ENCODE measurements around the gene ZNF740.

ZNF740 gene

GRCh38 chr12:53222170-53222721, 41.7 kb downstream of the ZNF740 start:
- DNase-seq (ENCODE audit: low read depth, low spot score) = no peak
- H3K4me3 ChIP-seq (ENCODE audit: low read length) = peak overlapping the region; percentile 76

GRCh38 chr12:53222806-53223261, 42.3 kb downstream of the ZNF740 start:
- no peak overlapping the region for H3K4me3 ChIP-seq (ENCODE audit: low read length)
- no peak for DNase-seq (ENCODE audit: low read depth, low spot score)

- H3K4me3 ChIP-seq (ENCODE audit: low read length) = peak overlapping the region; percentile 20
- peak; percentile 51 for DNase-seq (ENCODE audit: low read depth, low spot score)
Measured at GRCh38 chr12:53223389-53224060, 43.0 kb downstream of the ZNF740 start.

GRCh38 chr12:53224061-53224896, 43.8 kb downstream of the ZNF740 start:
- H3K4me3 ChIP-seq (ENCODE audit: low read length) = peak overlapping the region; percentile 20; the same call in 1 of the 2 replicates
- DNase-seq (ENCODE audit: low read depth, low spot score) = no peak

- H3K4me3 ChIP-seq (ENCODE audit: low read length) = no peak overlapping the region
- DNase-seq (ENCODE audit: low read depth, low spot score) = no peak
Measured at GRCh38 chr12:53224897-53225634, 44.5 kb downstream of the ZNF740 start.

GRCh38 chr12:53225635-53226424, 45.3 kb downstream of the ZNF740 start:
- DNase-seq (ENCODE audit: low read depth, low spot score) = no peak
- no peak overlapping the region for H3K4me3 ChIP-seq (ENCODE audit: low read length)

GRCh38 chr12:53226815-53227214, 46.3 kb downstream of the ZNF740 start:
- H3K4me3 ChIP-seq (ENCODE audit: low read length) = no peak overlapping the region
- no peak for DNase-seq (ENCODE audit: low read depth, low spot score)

GRCh38 chr12:53227341-53227740, 46.8 kb downstream of the ZNF740 start:
- H3K4me3 ChIP-seq (ENCODE audit: low read length) = no peak overlapping the region

GRCh38 chr12:53227836-53228235, 47.3 kb downstream of the ZNF740 start:
- H3K4me3 ChIP-seq (ENCODE audit: low read length) = no peak overlapping the region
- DNase-seq (ENCODE audit: low read depth, low spot score) = no peak

More at GRCh38 chr12:53227341-53227740, 46.8 kb downstream of the ZNF740 start:
- no peak for DNase-seq (ENCODE audit: low read depth, low spot score)

- no peak overlapping the region for H3K4me3 ChIP-seq (ENCODE audit: low read length)
- no peak for DNase-seq (ENCODE audit: low read depth, low spot score)
Measured at GRCh38 chr12:53229454-53229853, 48.9 kb downstream of the ZNF740 start.

GRCh38 chr12:53230108-53230845, 49.8 kb downstream of the ZNF740 start:
- no peak overlapping the region for H3K4me3 ChIP-seq (ENCODE audit: low read length)
- no peak for DNase-seq (ENCODE audit: low read depth, low spot score)

- DNase-seq (ENCODE audit: low read depth, low spot score) = no peak
- H3K4me3 ChIP-seq (ENCODE audit: low read length) = peak overlapping the region; percentile 52
Measured at GRCh38 chr12:53231671-53231920, 51.1 kb downstream of the ZNF740 start.

- peak within 1 kb of the TSS; percentile 60 for H3K4me3 ChIP-seq (ENCODE audit: low read length)
- no peak for DNase-seq (ENCODE audit: low read depth, low spot score)
Measured at GRCh38 chr12:53231921-53232645, 51.6 kb downstream of the ZNF740 start, which contains the start of gene RARG. RARG (minus strand) TSS chr12:53232209; CDS start chr12:53227545, 4,664 bp downstream.

- DNase-seq (ENCODE audit: low read depth, low spot score) = no peak
- H3K4me3 ChIP-seq (ENCODE audit: low read length) = peak overlapping the region; percentile 60
Measured at GRCh38 chr12:53232646-53233461, 52.3 kb downstream of the ZNF740 start.

GRCh38 chr12:53233671-53234121, 53.2 kb downstream of the ZNF740 start:
- no peak for DNase-seq (ENCODE audit: low read depth, low spot score)
- H3K4me3 ChIP-seq (ENCODE audit: low read length) = no peak overlapping the region

- DNase-seq (ENCODE audit: low read depth, low spot score) = no peak
- H3K4me3 ChIP-seq (ENCODE audit: low read length) = no peak overlapping the region
Measured at GRCh38 chr12:53234271-53234914, 53.9 kb downstream of the ZNF740 start.
